Measurements from ENCODE around the gene ATP1B3.

GRCh38 chr3:141844108-141844507 is 32.3 kb upstream of the ATP1B3 start:
- TF ChIP-seq CTCF (conservative IDR thresholded peaks at IDR 0.05; ENCODE audit: low read depth, low read length) (no peak), EZH2 (IDR thresholded peaks at IDR 0.05; ENCODE audit: borderline replicate concordance, low read depth, low read length, poor library complexity, severe bottlenecking) (no peak)
